ENCODE measurements around the gene SELP. TPM values are rescaled to one million over a fixed set of nuclear protein-coding genes. Genes with fewer than 3 reads are reported as not detected.

Gene SELP
- total and polyA plus RNA-seq, 5 donors from 2014 or later = 12.1 to 25.2 (median 22.2) TPM

GRCh38 chr1:169563650-169564049, 66.3 kb downstream of the SELP start:
- no peaks in the 10 kb centered on the region for H3K9me3 ChIP-seq (ENCODE audit: control insufficient read depth in 2 of 2, low read length in 2 of 2)
- H3K4me1 Mint-ChIP-seq = peaks cover 16 to 29% (median 24%) of the 10 kb centered on the region in 4 donors

DNA sequence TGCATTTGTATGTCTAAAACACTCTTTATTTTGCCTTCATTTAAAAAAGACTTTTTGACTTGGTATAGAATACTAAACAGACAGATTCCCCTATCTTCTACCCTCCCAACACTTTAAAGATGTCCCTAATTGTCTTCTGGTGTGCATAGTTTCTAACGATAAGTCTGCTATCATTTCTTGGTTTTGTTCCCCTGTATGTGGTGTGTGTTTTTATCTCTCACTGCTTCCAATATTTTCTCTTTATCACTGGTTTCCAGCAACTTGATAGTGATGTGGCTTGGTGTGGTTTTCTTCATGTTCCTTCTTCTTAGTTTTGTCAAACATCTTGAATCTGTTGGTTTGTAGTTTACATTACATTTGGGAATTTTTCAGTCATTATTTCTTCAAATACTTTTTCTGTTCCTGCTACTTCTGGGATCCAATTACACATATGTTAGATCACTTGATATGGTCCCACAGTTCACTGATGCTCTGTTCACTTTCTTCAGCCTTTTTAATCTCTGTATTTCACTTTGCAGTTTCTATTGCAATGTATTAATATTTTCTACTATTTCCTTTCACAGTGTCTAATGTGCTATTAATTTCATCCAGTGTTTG, 66.8 kb downstream of the SELP start:
- Histone ChIP-seq H3K4me3 (ENCODE audit: low read depth, low read length) (no peak overlapping the region), H3K9me3 (ENCODE audit: control insufficient read depth in 2 of 2, low read length in 2 of 2) (no peaks in the 10 kb centered on the region), H3K27me3 (ENCODE audit: control insufficient read depth, insufficient read depth, low read length) (no peaks in the 10 kb centered on the region), H3K36me3 (ENCODE audit: control insufficient read depth, insufficient read depth, low read length) (peaks cover 33% of the 10 kb centered on the region), H3K27ac (ENCODE audit: insufficient read depth, low read length, poor library complexity, severe bottlenecking) (no peak overlapping the region), H3K4me1 (ENCODE audit: control insufficient read depth, insufficient read depth, low read length, poor library complexity, severe bottlenecking) (peaks cover 10% of the 10 kb centered on the region)
- Mint-ChIP-seq H3K27me3 (no peaks in the 10 kb centered on the region), H3K4me3 (no peak overlapping the region), H3K36me3 (peaks cover 28% of the 10 kb centered on the region), H3K27ac (no peak overlapping the region), H3K9me3 (peaks cover 0 to 9% (median 1%) of the 10 kb centered on the region in 7 donors), H3K4me1 (peaks cover 20 to 31% (median 25%) of the 10 kb centered on the region in 4 donors)
- ATAC-seq (ENCODE audit: low read depth in 2 of 2) (no peak), DNase-seq (no peak)

More at GRCh38 chr1:169563650-169564049, 66.3 kb downstream of the SELP start:
- no peaks in the 10 kb centered on the region for H3K27me3 ChIP-seq (ENCODE audit: control insufficient read depth, insufficient read depth, low read length)
- Mint-ChIP-seq H3K4me3 (peak overlapping the region in 1 of 4 donors; percentile 52), H3K27me3 (no peaks in the 10 kb centered on the region), H3K36me3 (peaks cover 27% of the 10 kb centered on the region), H3K27ac (no peak overlapping the region), H3K9me3 (peaks cover 0 to 9% (median 1%) of the 10 kb centered on the region in 7 donors)
- H3K36me3 ChIP-seq (ENCODE audit: control insufficient read depth, insufficient read depth, low read length) = peaks cover 29% of the 10 kb centered on the region
- DNase-seq (no peak), ATAC-seq (ENCODE audit: low read depth in 2 of 2) (no peak)
- H3K4me1 ChIP-seq (ENCODE audit: control insufficient read depth, insufficient read depth, low read length, poor library complexity, severe bottlenecking) = peaks cover 9% of the 10 kb centered on the region
- H3K27ac ChIP-seq (ENCODE audit: insufficient read depth, low read length, poor library complexity, severe bottlenecking) = no peak overlapping the region
- no peak overlapping the region for H3K4me3 ChIP-seq (ENCODE audit: low read depth, low read length)

DNA sequence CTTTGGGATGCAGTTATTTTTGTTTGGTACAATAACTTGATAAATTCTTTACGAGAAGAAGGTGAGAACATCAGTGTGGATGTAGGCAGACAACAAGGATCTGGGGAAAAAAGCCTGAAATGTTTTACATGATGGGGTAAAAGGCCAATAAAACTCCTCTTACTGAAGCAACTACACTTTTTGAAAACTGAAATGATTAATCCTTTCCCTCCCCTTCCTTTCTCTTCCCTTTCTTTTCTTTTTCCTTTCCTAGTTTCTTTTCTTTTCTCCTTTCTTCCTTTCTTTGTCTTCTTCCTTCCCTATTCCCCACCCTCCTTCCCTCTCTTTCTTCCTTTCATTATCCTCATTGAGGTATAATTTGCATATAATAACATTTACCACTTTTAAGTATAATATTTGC, 68.2 kb downstream of the SELP start:
- Histone ChIP-seq H3K27ac (ENCODE audit: insufficient read depth, low read length, poor library complexity, severe bottlenecking) (no peak overlapping the region), H3K36me3 (ENCODE audit: control insufficient read depth, insufficient read depth, low read length) (peaks cover 47% of the 10 kb centered on the region), H3K4me3 (ENCODE audit: low read depth, low read length) (no peak overlapping the region), H3K27me3 (ENCODE audit: control insufficient read depth, insufficient read depth, low read length) (no peaks in the 10 kb centered on the region), H3K9me3 (ENCODE audit: control insufficient read depth in 2 of 2, low read length in 2 of 2) (no peaks in the 10 kb centered on the region), H3K4me1 (ENCODE audit: control insufficient read depth, insufficient read depth, low read length, poor library complexity, severe bottlenecking) (peaks cover 10% of the 10 kb centered on the region)
- peaks cover 0 to 9% (median 1%) of the 10 kb centered on the region in 7 donors for H3K9me3 Mint-ChIP-seq
- no peak for ATAC-seq (ENCODE audit: low read depth in 2 of 2)
- peaks cover 20 to 28% (median 26%) of the 10 kb centered on the region in 4 donors for H3K4me1 Mint-ChIP-seq
- H3K27ac Mint-ChIP-seq = peak overlapping the region in 1 of 3 donors; percentile 2
- H3K36me3 Mint-ChIP-seq = peaks cover 30% of the 10 kb centered on the region
- no peak for DNase-seq
- no peaks in the 10 kb centered on the region for H3K27me3 Mint-ChIP-seq
- H3K4me3 Mint-ChIP-seq = no peak overlapping the region

GRCh38 chr1:169557131-169557530, 72.8 kb downstream of the SELP start:
- no peak overlapping the region for H3K27ac ChIP-seq (ENCODE audit: insufficient read depth, low read length, poor library complexity, severe bottlenecking)
- Mint-ChIP-seq H3K4me1 (peaks cover 0 to 11% (median 6%) of the 10 kb centered on the region in 4 donors), H3K27ac (no peak overlapping the region), H3K9me3 (no peaks in the 10 kb centered on the region), H3K4me3 (peak overlapping the region in 1 of 4 donors; percentile 66), H3K36me3 (peaks cover 30% of the 10 kb centered on the region), H3K27me3 (no peaks in the 10 kb centered on the region)
- H3K4me3 ChIP-seq (ENCODE audit: low read depth, low read length) = no peak overlapping the region
- ATAC-seq (ENCODE audit: low read depth in 2 of 2) = no peak
- peaks cover 75% of the 10 kb centered on the region for H3K36me3 ChIP-seq (ENCODE audit: control insufficient read depth, insufficient read depth, low read length)
- DNase-seq = no peak
- no peaks in the 10 kb centered on the region for H3K9me3 ChIP-seq (ENCODE audit: control insufficient read depth in 2 of 2, low read length in 2 of 2)
- H3K27me3 ChIP-seq (ENCODE audit: control insufficient read depth, insufficient read depth, low read length) = no peaks in the 10 kb centered on the region
- peaks cover 3% of the 10 kb centered on the region for H3K4me1 ChIP-seq (ENCODE audit: control insufficient read depth, insufficient read depth, low read length, poor library complexity, severe bottlenecking)

- H3K36me3 Mint-ChIP-seq = peaks cover 13% of the 10 kb centered on the region
- no peaks in the 10 kb centered on the region for H3K27me3 Mint-ChIP-seq
- H3K27ac Mint-ChIP-seq = peak overlapping the region in 1 of 3 donors; percentile 43
- no peak overlapping the region for H3K4me3 Mint-ChIP-seq
- Histone ChIP-seq H3K4me3 (ENCODE audit: low read depth, low read length) (no peak overlapping the region), H3K27ac (ENCODE audit: insufficient read depth, low read length, poor library complexity, severe bottlenecking) (no peak overlapping the region), H3K36me3 (ENCODE audit: control insufficient read depth, insufficient read depth, low read length) (peaks cover 51% of the 10 kb centered on the region), H3K9me3 (ENCODE audit: control insufficient read depth in 2 of 2, low read length in 2 of 2) (no peaks in the 10 kb centered on the region), H3K4me1 (ENCODE audit: control insufficient read depth, insufficient read depth, low read length, poor library complexity, severe bottlenecking) (no peaks in the 10 kb centered on the region), H3K27me3 (ENCODE audit: control insufficient read depth, insufficient read depth, low read length) (no peaks in the 10 kb centered on the region)
- DNase-seq = peak in 2 of 3 donors; percentile 57 to 71
- peaks cover 12 to 27% (median 13%) of the 10 kb centered on the region in 4 donors for H3K4me1 Mint-ChIP-seq
- no peaks in the 10 kb centered on the region for H3K9me3 Mint-ChIP-seq
- ATAC-seq (ENCODE audit: low read depth in 2 of 2) = peak; percentile 55 to 61
These were observed 79.6 kb downstream of the SELP start for GRCh38 chr1:169550294-169550693.

GRCh38 chr1:169548282-169548681, 81.6 kb downstream of the SELP start:
- DNase-seq (peak in 1 of 3 donors; percentile 31), ATAC-seq (ENCODE audit: low read depth in 2 of 2) (no peak)
- H3K27me3 ChIP-seq (ENCODE audit: control insufficient read depth, insufficient read depth, low read length) = no peaks in the 10 kb centered on the region
- no peaks in the 10 kb centered on the region for H3K9me3 ChIP-seq (ENCODE audit: control insufficient read depth in 2 of 2, low read length in 2 of 2)
- H3K27me3 Mint-ChIP-seq = no peaks in the 10 kb centered on the region
- H3K27ac Mint-ChIP-seq = no peak overlapping the region
- H3K4me1 Mint-ChIP-seq = peaks cover 12 to 27% (median 13%) of the 10 kb centered on the region in 4 donors
- no peak overlapping the region for H3K27ac ChIP-seq (ENCODE audit: insufficient read depth, low read length, poor library complexity, severe bottlenecking)
- H3K4me1 ChIP-seq (ENCODE audit: control insufficient read depth, insufficient read depth, low read length, poor library complexity, severe bottlenecking) = no peaks in the 10 kb centered on the region
- no peaks in the 10 kb centered on the region for H3K9me3 Mint-ChIP-seq
- peaks cover 55% of the 10 kb centered on the region for H3K36me3 ChIP-seq (ENCODE audit: control insufficient read depth, insufficient read depth, low read length)
- H3K4me3 Mint-ChIP-seq = no peak overlapping the region
- no peak overlapping the region for H3K4me3 ChIP-seq (ENCODE audit: low read depth, low read length)
- peaks cover 11% of the 10 kb centered on the region for H3K36me3 Mint-ChIP-seq

GRCh38 chr1:169546087-169546995, 83.6 kb downstream of the SELP start:
- Histone ChIP-seq H3K27me3 (ENCODE audit: control insufficient read depth, insufficient read depth, low read length) (no peaks in the 10 kb centered on the region), H3K9me3 (ENCODE audit: control insufficient read depth in 2 of 2, low read length in 2 of 2) (no peaks in the 10 kb centered on the region), H3K4me3 (ENCODE audit: low read depth, low read length) (no peak overlapping the region), H3K27ac (ENCODE audit: insufficient read depth, low read length, poor library complexity, severe bottlenecking) (no peak overlapping the region), H3K36me3 (ENCODE audit: control insufficient read depth, insufficient read depth, low read length) (peaks cover 61% of the 10 kb centered on the region), H3K4me1 (ENCODE audit: control insufficient read depth, insufficient read depth, low read length, poor library complexity, severe bottlenecking) (no peaks in the 10 kb centered on the region)
- Mint-ChIP-seq H3K36me3 (peaks cover 18% of the 10 kb centered on the region), H3K9me3 (no peaks in the 10 kb centered on the region), H3K27ac (peak overlapping the region in 2 of 3 donors; percentile 1 to 78), H3K4me3 (no peak overlapping the region), H3K27me3 (no peaks in the 10 kb centered on the region), H3K4me1 (peaks cover 11 to 27% (median 13%) of the 10 kb centered on the region in 4 donors)
- peak; percentile 80 to 85 for ATAC-seq (ENCODE audit: low read depth in 2 of 2)
- peak; percentile 43 to 85 (median 68) for DNase-seq

Data from CD4-positive, CD25-positive, alpha-beta regulatory T cell (primary cell).